ENCODE measurements around the gene MAP3K14.

Gene MAP3K14

DNA sequence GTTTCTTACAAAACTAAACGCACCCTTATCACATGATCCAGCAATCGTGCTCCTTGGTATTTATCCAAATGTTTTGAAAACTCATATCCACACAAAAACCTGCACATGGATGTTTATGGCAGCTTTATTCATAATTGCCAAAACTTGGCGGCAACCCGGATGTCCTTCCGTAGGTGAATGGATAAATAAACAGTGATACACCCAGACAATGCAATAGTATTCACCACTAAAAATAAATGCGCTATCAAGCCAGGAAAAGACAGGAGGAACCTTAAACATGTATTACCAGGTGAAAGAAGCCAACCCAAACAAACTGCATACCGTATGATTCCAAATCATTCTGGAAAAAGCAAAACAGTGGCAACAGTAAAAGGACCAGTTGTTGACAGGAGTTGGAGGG, 64.9 kb downstream of the MAP3K14 start:
- Histone ChIP-seq H3K4me3 (ENCODE audit: low read length, poor library complexity, severe bottlenecking) (no peak overlapping the region), H2AFZ (ENCODE audit: low read length) (no peak overlapping the region), H3K36me3 (ENCODE audit: insufficient read depth, low read length) (no peaks in the 10 kb centered on the region), H3F3A (ENCODE audit: low read depth) (peaks cover 6% of the 10 kb centered on the region), H3K27me3 (ENCODE audit: insufficient read depth, low read length, poor library complexity, severe bottlenecking) (no peaks in the 10 kb centered on the region), H3K79me2 (ENCODE audit: insufficient read depth, low read length) (peaks cover 19% of the 10 kb centered on the region), H3K4me2 (ENCODE audit: low read depth, low read length, poor library complexity, severe bottlenecking) (no peak overlapping the region), H4K20me1 (ENCODE audit: insufficient read depth, low read length, poor library complexity, severe bottlenecking) (no peaks in the 10 kb centered on the region), H3K9ac (ENCODE audit: low read depth, low read length, poor library complexity, severe bottlenecking) (no peak overlapping the region), H3K4me1 (ENCODE audit: insufficient read depth, low read length, poor library complexity, severe bottlenecking) (peaks cover 38% of the 10 kb centered on the region), H3K9me3 (ENCODE audit: insufficient read depth, low read depth, low read length) (no peaks in the 10 kb centered on the region), H3K9me2 (replicated peaks; ENCODE audit: low read depth, low read length) (no peaks in the 10 kb centered on the region)
- TF ChIP-seq EZH2phosphoT487 (IDR thresholded peaks at IDR 0.05; ENCODE audit: borderline replicate concordance), result no peak
- TF ChIP-seq, protein P1, sequence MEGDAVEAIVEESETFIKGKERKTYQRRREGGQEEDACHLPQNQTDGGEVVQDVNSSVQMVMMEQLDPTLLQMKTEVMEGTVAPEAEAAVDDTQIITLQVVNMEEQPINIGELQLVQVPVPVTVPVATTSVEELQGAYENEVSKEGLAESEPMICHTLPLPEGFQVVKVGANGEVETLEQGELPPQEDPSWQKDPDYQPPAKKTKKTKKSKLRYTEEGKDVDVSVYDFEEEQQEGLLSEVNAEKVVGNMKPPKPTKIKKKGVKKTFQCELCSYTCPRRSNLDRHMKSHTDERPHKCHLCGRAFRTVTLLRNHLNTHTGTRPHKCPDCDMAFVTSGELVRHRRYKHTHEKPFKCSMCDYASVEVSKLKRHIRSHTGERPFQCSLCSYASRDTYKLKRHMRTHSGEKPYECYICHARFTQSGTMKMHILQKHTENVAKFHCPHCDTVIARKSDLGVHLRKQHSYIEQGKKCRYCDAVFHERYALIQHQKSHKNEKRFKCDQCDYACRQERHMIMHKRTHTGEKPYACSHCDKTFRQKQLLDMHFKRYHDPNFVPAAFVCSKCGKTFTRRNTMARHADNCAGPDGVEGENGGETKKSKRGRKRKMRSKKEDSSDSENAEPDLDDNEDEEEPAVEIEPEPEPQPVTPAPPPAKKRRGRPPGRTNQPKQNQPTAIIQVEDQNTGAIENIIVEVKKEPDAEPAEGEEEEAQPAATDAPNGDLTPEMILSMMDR (conservative IDR thresholded peaks at IDR 0.05; ENCODE audit: low read length), result no peak

DNA sequence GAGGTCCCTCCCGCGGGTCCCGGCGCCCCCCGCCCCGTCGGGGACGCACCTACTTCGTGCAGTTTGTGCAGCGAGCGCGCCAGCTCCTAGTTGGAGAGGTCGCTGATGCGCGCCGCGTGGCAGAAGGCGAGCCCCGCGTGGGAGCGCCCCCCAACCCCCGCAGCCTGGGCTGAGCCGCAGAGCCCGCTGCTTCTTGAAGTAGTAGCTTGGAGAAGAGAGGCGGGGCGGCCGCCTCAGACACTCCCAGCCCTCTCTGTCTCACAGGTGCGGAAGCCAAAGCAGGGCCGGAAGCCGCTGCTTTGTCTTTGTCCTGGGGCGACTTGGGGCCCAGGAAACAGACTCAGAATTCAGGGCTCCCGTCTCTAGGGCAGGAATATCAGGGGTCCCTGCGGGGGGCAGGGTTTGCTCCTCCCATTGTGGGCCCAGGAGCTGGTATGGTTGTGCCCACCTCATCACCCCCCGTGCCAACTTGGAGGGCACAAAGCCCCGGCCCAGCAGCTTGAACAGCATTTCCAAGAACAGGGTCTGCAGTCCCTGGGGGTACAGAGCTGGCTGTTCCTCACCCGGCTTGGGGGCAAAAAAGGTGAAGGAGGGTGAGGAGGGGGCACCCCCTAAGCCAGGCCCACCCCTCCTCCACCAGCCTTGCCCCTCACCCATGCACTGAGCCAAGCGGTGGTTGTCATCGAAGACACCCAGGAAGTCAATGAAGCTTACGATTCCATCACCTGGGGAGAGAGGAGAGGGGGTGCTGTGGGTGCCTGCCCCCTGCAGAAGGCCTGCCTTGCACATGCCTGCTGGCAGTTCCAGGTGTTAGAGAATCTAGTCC, 68.5 kb downstream of the MAP3K14 start:
- H3K79me2 ChIP-seq (ENCODE audit: insufficient read depth, low read length), result peaks cover 19% of the 10 kb centered on the region
- H3F3A ChIP-seq (ENCODE audit: low read depth), result peaks cover 6% of the 10 kb centered on the region
- peak overlapping the region; percentile 86 for H3K4me3 ChIP-seq (ENCODE audit: low read length, poor library complexity, severe bottlenecking)
- peak overlapping the region; percentile 95 for H3K4me2 ChIP-seq (ENCODE audit: low read depth, low read length, poor library complexity, severe bottlenecking)
- TF ChIP-seq, protein P1 (conservative IDR thresholded peaks at IDR 0.05; ENCODE audit: low read length), result no peak
- no peak for TF ChIP-seq EZH2phosphoT487 (IDR thresholded peaks at IDR 0.05; ENCODE audit: borderline replicate concordance)
- peaks cover 35% of the 10 kb centered on the region; the same call in 1 of the 2 replicates for H3K36me3 ChIP-seq (ENCODE audit: insufficient read depth, low read length)
- peak overlapping the region; percentile 62 for H2AFZ ChIP-seq (ENCODE audit: low read length)
- no peaks in the 10 kb centered on the region for H3K9me3 ChIP-seq (ENCODE audit: insufficient read depth, low read depth, low read length)
- no peaks in the 10 kb centered on the region for H3K9me2 ChIP-seq (replicated peaks; ENCODE audit: low read depth, low read length)
- H3K27me3 ChIP-seq (ENCODE audit: insufficient read depth, low read length, poor library complexity, severe bottlenecking), result no peaks in the 10 kb centered on the region
- peak overlapping the region; percentile 91 for H3K9ac ChIP-seq (ENCODE audit: low read depth, low read length, poor library complexity, severe bottlenecking)
- peaks cover 19% of the 10 kb centered on the region for H3K4me1 ChIP-seq (ENCODE audit: insufficient read depth, low read length, poor library complexity, severe bottlenecking)
- no peaks in the 10 kb centered on the region for H4K20me1 ChIP-seq (ENCODE audit: insufficient read depth, low read length, poor library complexity, severe bottlenecking)

DNA sequence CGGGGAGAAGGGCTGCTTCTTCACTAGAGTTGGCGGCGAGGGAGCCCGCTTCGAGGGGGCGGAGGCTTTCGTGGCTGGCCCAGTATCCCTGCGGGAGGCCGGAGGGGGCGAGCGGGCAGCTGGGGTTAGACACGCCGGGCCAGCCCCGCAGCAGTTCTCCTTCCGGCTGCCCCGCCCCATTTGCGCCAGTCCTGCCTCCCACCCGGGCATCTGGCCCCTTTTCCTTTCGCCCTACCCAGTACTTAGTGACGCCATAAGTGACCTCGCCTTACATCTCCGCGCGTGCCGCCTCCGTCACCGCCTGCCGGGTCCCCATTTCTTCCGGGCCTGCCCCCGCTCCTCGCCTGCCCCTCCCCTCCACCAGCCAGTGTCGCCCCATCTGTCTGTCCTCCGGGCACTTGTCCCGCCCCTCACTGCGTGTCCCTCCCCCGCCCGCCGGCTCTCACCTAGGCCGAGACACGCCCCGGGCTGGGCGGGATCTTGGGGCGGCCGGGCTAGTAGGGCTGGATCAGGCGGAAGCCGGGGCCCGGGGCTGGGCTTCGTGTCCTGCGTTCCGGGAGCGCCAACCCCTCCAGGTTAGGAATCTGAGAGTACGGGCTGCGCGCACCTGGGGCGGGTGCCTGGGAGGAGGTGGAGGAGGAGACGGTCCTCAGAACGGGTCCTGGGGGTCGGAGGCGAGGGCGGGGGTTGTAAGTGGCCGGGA, 69.2 kb downstream of the MAP3K14 start:
- H3K9ac ChIP-seq (ENCODE audit: low read depth, low read length, poor library complexity, severe bottlenecking), result peak overlapping the region; percentile 91
- no peaks in the 10 kb centered on the region for H3K9me3 ChIP-seq (ENCODE audit: insufficient read depth, low read depth, low read length)
- peak overlapping the region; percentile 95 for H3K4me2 ChIP-seq (ENCODE audit: low read depth, low read length, poor library complexity, severe bottlenecking)
- no peak for TF ChIP-seq EZH2phosphoT487 (IDR thresholded peaks at IDR 0.05; ENCODE audit: borderline replicate concordance)
- TF ChIP-seq, protein P1 (conservative IDR thresholded peaks at IDR 0.05; ENCODE audit: low read length), result no peak
- H3K79me2 ChIP-seq (ENCODE audit: insufficient read depth, low read length), result peaks cover 19% of the 10 kb centered on the region
- H3K27me3 ChIP-seq (ENCODE audit: insufficient read depth, low read length, poor library complexity, severe bottlenecking), result no peaks in the 10 kb centered on the region
- H3K9me2 ChIP-seq (replicated peaks; ENCODE audit: low read depth, low read length), result no peaks in the 10 kb centered on the region
- H3F3A ChIP-seq (ENCODE audit: low read depth), result peaks cover 6% of the 10 kb centered on the region
- H3K4me1 ChIP-seq (ENCODE audit: insufficient read depth, low read length, poor library complexity, severe bottlenecking), result peaks cover 19% of the 10 kb centered on the region
- H2AFZ ChIP-seq (ENCODE audit: low read length), result peak overlapping the region; percentile 62
- no peaks in the 10 kb centered on the region for H4K20me1 ChIP-seq (ENCODE audit: insufficient read depth, low read length, poor library complexity, severe bottlenecking)
- peak overlapping the region; percentile 86 for H3K4me3 ChIP-seq (ENCODE audit: low read length, poor library complexity, severe bottlenecking)
- H3K36me3 ChIP-seq (ENCODE audit: insufficient read depth, low read length), result peaks cover 42% of the 10 kb centered on the region; the same call in 1 of the 2 replicates
